ENCODE results near the gene NGFR.

NGFR gene

DNA sequence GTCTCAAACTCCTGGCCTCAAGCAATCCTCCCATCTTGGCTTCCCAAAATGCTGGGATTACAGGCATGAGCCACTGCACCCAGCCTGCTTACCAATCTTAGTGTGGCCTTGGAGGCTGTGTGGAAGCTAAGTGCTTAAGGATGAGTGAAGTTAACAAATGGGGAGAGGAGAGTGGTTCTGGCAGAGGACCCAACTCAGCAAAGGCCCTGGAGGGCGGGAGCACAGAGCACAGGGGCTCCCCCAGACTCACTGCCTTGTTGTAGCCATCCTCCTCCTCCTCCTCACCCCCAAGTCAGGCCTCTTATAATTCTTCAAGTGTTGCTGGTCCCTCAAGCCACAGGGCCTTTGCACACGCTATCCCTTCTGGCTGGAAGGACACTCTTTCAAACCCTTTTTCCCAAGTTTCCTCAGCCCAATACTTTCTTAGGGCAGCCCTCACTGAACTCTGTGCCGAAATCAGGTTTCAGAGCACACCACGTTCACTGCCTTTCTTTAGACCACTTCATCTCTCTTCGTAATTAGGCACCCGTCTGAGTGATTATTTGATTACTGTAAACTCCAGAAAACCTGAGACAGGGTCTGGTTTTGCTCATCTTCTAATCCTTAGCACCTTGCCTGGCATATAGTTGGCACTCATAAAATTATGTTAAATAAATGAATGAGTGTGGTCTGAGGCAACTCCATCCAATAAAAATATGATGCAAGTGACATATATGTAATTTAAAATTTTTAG, 23.4 kb downstream of the NGFR start:
- no peak for DNase-seq

DNA sequence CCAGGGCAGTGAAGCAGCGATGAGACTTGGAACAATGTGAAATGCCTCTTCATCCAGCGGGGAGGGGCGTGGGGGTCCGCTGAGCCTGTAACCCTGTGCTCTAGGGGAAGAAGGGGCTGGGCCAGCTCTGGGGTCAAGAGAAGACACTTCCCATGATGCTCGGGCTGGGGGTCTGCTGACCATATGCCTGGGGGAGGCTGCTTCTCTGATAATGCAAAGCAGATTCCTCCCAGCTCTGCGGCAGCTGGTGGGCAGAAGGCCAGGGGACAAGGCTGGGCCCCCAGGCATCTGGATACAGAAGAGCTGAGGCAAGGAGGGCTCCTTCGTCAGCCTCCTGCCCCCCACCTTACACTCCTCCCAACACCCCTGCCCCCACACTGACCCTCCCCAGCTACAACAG, 24.7 kb downstream of the NGFR start:
- no peak for DNase-seq

DNA sequence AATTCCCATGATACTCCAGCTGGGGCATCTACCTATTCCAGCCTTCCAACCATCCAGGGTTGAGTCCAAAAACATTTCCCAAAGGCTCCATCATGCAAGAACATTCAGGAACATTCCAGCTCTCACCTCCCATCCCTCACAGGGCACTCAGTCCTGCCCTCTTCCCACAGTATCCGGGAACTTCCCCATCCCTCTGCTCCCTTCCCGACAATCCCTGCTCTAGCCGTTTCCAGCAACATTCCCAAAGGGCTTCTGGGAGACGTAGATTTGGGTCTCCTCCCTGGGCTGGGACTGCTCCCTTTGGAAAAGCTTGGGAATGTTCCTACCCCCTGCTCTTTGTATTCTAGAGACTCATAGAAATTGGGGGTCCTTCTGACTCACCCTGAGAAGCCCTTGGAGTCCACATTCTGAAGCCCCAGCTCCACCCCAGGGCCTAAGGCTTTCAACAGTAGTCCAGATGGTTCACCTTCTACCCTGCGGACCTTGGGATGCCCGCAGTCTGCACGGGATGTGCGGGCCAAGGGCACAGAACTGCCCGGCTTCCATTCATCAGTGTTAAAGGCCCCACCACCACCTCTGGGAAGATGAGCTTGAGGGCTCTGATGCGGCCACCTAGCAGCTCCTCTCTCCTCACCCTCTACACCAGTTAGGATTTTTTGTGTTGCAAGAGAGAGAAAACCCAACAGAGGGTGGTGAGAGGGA, 25.4 kb downstream of the NGFR start:
- DNase-seq: no peak

DNA sequence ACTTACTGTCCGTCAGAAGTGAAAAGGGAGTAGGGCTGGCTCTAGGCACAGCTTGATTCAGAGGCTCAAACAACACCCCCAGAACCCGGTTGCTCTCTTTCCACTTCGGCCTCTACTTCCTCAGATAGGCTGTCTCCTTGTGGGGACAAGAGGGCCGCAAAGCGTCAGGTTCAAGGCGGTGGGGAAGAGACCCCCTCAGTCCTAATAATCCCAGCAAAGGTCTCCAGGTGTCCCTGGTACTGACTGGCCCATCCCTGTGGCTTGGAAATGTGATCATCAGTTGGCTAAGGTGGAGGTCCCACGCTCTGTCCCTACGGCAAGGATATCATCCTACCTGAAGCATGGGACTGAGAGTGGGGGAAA, 26.0 kb downstream of the NGFR start:
- no peak for DNase-seq

DNA sequence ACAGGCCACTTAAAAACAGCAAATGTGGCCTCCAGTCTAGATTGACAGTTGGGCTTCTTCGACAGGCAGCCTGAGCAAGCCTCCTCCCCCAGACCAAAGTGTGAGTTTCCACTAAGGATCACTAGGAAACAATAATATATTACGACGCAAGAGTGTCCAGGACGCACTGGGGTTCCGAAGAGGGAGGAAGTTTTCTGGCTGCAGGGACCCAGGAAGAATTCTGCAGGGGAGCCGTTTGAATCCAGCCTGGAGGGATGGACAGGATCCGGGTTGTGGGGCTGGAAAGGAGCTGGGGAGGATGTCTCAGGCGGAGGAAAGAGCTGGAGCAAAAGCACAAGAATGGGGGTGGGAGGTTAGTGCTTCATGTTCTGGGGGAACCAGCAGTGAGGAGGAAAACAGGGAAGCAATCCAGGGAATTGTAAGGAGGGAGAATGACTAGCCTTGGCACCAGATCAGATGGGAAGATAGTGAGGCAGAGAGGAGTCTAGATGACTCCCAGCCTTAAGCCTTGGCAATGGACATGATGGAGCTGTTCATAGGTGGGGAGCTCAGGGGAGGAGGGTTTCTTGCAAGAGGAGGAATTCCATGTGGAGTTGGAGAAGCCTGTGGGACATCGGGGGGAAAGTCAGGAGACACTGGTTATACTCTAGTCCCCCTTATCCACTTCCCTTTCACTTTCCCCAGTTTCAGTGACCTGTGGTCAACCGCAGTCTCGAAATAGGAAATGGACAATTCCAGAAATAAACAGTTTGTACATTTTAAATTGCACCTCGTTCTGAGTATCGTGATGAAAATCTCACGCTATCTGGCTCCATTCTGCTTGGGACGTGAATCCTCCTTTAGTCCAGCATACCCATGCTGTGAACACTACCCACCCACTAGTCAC, 26.6 kb downstream of the NGFR start:
- no peak for DNase-seq

DNA sequence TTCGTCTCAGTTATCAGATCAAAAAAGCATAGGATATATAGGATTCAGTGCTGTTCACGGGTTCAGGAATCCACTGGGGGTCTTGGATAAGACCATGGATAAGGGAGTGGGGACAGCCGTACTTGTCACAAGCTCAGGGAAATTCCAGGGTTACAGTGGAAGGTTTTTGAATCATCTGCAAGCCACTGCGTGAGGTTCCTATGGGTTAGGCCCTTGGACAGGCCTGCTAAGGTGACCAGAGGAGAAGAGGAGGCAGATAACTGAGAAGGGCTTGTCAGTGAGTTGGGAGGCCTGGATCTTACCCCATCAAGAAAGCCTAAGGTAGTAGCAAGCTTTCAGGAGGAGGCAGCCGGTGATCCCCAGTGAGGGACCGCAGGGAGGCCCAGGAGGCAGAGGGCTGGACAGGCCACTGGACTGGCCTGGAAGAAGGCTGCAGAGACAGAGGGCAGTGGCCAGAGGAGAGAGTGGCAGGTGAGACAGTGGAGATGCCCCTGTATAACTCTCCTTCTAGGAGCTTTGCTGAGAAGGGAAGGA, 27.3 kb downstream of the NGFR start:
- DNase-seq: no peak

DNA sequence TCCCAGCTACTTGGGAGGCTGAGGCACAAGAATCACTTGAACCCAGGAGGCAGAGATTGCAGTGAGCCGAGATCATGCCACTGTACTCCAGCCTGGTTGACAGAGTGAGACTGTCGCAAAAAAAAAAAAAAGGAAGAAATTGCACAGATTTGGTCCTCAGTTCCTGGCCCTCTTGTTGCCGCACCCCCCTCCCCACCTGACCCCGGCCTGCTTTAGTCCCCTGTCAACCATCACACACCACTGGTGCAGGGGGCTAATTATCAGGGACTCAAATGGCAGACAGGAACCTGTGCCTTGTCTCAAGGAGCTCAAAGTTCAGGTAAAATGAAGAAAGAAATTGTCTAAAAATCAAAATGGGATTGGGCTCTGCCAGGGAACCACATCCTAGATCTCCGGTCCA, 28.1 kb downstream of the NGFR start:
- DNase-seq: no peak

DNA sequence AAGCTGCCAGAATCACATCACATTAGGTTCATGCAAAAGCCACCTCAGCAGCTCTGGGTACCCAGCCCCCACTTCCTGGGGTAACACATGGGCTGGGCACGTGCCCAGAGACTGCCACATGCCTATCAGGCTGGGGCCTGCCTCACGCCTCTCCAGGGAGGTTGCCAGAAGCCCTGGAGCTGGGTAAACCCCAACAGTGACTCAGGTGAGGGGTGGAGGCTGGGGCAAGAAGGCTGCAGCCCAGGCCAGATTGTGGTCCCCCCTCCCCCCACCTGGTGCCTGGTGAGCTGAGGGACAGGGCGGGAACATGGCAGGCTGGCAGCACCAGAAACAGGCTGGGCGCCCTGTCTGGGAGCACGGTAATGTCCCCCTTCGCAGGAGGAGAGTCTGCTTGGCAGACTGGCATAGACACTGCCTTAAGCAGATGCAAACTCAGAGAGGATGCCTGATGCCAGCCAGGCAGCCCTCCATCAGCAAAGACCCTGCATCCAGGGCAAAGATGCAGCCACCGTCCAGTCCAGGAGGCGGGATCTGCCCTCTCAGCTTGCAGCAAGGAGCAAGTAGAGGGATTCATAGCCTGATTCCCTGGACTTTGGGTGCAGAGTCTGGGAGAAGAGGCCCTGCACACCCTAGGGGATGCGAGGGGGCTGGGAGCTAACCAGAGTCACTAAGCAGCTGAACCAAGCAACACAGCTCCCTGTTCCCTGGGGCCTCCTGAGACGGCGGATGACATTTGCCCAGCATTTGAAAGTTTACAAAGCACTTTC, 28.8 kb downstream of the NGFR start:
- no peak for DNase-seq

DNA sequence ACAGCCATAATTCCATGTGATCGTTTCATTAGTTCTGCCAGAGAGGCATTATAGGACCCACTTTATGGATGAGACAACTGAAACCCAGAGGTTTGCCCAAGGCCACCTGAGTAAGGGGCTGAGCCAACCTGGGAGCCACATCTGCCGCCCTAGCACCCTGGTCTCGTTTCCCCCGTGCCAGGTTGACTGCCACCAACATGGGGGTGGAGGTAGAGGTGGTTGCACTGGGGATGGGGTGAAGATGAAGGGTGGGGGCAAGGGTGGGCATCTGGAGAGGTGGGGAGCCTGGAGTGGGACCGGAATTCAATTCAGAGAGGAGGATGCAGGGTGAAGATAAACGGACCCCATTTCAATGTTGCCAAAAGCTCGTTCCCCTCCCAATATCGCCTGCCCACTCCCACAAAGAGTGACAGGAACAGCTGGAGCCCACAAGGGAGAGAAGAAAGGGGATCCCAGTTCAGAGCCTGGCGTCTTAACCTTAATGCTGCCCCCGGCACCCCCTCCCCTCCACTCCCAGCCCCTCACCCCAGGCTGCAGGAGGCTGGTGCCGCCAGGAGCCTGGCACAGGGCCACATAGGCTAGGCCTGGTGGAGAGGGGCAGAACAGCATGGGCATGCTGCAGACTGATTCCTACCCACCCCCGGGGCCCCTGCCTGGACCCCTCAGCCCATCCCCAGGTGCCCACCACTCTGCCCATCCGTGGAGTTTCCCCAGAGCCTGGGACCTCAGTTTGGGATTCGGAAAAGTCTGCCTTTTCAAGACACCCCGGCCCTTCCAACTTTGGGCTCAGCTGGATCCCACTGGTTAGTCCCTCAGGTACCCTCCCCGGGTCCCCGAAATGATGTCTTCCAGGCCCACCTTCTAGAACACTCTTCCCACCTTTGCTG, 29.6 kb downstream of the NGFR start:
- DNase-seq: no peak

DNA sequence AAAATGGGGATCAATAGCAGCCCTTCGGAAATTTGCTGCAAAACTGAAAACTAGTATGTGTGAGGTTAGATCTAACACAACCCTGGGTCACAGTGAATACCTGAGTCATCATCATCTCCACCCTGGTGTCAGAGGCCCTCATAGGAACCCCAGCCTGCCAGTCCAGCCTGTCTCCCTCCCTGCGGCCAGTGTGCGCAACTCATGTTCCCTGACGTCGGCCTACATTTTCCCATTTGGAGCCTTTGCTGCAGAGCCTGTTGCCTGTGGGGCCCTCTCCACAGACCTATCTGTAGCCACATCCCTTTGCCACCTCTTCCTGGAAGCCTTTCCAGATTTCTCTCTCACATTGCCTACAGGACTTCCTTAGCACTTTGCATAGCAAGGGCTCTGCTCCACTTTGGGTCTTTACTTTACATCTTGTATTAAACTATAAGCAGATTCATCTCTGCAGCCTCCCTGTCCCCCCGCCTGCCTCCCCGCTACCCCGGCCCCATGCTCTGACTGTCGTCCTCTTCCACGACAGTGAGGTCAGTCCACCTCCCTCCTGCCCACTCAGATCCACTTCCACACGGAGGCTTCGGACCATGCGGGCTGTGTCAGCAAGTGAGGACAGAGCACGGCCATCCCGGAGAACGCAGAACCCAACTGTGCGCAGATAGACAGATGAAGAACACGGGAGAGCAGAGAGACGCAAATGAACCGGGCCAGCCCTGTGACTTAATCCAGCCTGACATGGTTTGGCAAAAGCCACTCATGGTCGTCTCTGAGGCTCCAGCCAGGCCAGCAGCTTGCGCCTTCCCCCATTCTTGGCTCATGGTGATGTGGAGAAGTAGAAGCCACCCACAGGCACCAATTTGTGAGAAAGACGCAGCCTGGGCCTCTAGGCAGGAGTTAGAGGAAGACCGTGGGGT, 31.0 kb downstream of the NGFR start:
- DNase-seq: no peak

DNA sequence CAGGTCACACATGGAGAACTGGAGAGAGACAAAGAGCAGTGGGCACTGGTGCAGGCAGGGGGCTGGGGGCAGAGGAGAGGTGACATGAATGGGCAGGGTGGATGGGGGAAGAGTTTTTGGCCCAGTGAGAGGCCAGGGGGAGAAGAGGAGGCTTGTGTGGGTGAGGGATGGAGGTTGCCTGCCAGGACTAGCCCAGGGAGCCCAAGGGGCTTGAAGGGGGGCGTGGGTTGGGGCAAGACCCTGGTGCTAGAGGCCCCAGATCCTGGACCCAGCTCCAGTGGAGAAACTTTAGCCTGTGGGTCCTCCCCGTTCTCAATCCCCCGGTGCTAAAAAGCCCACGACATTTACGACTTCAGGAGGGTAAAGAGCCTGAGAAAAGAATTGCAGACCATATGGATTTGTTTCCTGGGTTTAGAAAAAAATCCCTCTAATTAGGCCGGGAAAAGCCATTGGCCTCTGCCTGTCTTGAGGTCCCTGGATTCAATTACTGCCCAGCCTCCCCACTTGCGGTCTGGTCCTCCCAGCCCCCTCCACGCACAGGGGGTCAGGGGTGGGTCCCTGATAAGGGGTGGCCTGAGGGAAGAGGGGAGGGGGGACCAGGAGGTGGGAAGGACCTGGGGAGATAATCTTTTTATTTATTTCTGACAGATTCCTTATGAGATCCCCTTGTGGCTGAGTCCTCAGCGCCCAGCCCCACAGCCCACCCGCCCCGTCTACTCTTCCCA, 33.0 kb downstream of the NGFR start:
- no peak for DNase-seq

DNA sequence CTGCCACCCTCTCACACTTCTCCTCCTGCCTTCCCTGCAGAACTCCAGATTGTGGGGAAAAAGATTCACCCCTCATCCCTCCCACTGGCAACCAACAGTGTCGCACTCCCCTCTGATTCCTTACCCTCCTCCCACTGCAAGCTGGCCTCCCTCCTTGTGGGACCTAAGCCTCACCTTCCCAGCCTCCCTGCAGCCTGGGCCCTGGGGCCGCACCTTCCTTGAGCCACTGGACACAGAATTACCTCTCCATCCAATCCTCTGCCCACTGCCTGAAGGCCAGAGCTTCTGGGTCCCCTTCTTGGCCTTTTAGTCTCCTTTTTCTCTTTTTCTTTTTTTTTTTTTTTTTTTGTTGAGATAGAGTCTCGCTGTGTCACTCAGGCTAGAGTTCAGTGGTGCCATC, 33.9 kb downstream of the NGFR start:
- DNase-seq: no peak

DNA sequence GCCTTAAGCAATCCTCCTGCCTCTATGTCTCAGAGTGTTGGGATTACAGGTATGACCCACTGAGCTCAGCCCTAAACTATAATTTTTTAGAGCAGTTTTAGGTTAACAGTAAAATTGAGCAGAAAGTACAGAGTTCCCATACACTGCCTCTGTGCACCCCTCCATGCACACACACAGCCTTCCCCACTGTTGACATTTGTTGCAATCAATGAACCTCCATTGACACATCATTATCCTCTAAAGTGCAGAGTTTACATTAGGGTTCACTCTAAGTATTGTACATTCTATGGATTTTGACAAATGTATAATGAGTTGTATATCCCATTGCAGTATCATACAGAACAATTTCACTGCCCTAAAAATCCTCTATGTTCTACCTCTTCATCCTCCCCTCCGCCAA, 35.0 kb downstream of the NGFR start:
- DNase-seq: no peak

DNA sequence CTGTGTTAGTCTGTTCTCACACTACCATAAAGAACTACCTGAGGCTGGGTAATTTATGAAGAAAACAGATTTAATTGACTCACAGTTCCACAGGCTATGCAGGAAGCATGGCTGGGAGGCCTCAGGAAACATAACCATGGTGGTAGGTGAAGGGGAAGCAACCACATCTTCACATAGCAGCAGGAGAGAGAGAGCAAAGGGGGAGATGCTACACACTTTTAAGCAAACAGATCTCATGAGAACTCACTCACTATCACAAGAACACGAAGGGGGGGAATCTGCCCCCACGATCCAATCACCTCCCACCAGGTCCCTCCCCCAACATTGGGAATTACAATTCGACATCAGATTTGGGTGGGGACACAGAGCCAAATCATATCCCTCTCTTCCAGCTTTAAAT, 48.8 kb downstream of the NGFR start:
- DNase-seq: no peak

DNA sequence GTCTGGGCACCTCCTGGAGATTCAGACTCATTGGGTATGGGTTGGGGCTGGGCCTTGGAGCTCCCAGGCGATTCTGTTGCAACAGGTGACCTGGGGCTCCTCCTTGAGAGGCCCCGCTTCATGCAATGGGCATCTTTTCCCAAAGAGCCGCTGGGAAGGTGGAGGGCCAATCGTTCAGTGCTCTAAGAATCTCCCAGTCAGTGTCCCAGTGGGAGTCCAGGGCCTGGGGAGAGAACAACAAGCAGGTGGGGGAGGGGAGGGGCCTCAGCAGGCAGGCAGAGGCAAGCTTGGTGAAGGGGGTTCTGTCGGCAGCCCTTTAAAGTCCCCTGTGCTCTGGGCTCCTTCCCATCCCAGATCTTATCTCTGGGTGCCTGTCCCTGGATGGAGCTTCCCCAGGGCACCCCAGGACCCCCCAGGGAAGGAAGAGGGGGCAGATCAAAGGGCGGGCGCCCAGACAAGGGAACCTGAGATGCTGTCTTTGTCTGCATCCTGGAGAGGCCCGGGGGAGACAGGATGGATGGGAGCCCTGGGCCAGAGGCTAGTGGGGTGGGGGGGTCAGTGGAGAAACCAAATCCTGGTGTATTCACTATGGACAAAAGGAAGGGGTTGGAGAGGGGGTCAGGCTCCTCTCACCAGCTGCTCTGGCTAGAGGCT, 50.0 kb downstream of the NGFR start:
- DNase-seq: no peak

DNA sequence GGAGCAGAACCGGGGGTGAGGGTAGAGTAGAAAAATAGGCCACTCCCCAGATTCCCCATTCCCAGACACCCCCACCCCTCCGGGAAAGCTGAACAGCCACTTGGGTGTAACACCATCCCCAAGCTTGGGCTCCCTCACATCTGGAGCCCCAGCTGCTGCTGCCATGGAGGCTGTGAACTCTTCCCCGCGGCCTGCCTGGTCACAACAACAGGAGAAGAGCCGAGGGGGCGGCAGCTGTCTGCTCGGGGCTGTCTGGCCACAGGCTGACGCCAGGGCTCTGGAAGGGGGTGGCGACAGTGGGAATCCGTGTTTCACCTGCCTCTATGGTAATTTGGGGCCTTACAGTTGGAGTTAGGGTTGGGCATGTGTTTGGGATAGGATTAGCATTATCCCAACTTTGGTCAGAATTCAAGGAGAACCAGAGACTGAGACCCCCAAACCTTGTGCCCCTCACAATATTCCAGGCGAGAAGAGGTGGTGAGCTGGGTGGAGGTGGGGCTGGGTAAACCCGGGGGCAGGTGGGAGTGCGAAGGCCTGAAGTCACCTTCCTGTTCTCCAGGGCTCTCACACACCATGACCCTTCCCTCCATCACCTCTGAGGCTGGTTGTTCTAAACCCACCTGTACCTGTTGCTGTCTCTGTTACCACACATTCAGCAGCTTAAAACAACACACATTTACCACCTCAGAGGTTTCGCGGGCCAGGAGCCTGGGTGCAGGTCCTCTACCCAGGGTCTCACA, 50.9 kb downstream of the NGFR start:
- DNase-seq: no peak

DNA sequence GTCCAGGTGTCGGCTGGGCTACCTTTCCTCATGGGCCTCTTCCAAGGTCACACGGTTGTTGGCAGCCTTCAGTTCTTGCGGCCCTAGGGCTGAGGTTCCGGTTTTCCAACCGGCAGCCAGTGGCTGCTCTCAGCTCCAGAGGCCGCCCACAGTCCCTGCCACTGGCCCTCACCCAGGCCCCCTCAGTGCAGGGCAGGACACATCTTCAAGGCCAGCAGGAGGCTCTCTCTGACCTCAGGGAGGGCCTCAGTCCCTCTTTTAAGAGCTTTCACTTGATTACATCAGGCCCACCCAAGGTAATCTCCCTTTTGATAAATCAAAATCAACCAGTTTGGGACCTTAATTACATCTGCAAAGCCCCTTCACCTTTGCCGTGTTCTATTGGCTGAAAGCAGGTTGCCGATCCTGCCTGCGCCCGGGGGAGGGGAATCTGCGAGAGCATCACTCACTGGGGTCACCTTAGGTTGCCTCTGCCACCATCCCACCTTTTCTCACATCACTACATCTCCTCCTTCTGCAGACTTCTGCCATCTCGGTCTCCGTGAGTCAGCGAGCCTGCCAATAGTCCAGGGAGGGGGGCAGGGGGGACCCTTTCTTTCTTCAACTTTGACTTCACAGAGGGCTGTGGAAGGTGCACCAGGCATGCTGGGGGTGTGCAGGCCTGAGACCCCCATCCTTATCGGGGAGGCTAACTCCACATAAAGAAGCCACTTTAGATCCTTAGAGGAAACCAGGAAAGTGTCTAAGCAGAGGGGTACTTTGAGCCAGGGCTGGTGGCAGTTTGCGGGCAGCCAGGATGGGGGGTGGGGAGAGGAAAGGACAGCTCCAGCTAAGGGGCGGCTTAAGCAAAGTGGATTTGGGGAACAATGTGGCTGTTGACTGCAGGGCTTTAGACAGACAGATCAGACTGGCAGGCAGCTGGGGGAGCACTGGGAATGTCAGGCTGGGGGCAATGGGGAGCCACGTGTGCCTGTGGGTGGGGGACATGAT, 51.7 kb downstream of the NGFR start:
- DNase-seq: no peak
